K562 (cell line): ENCODE measurements around the gene VPS13D. TPM values are rescaled to one million over a fixed set of nuclear protein-coding genes. Genes with fewer than 3 reads are reported as not detected.

Source experiments
- ATAC-seq: fragments of 200-7000 bp; cut with Tn5 transposase; 3 replicates; pipeline ENCODE4 v1.9.1; 2020; ENCODE audit warnings: moderate library complexity
- BruUV-seq: library from RNA; stranded (reverse); fragments of 400-500 nt; replicated peaks from 2 replicates; lab custom pipeline; 2021; lab: Mats Ljungman, UMichigan
- CTCF ChIA-PET: fragments of 300-600 bp; formaldehyde crosslinking; extraction: SDS; loops from one replicate; lab custom pipeline; 2021; ENCODE audit warnings: low intra/inter-chr PET ratio; lab: Yijun Ruan, JAX
- POLR2A ChIA-PET: fragments of 300-600, 350-650 bp; sonication (Branson Sonifier 250); formaldehyde crosslinking; extraction: SDS; loops from one replicate; lab custom pipeline; 2021; ENCODE audit warnings: antibody characterized with exemption, inconsistent platforms; lab: Yijun Ruan, JAX
- DNase-seq, 4 experiments: peaks; one replicate each; pipeline versions ENCODE4 v3.0.0 to v3.0.0-alpha.2; 2011 to 2018; ENCODE audit warnings: low spot score in 3 of 4, mixed read lengths in 3 of 4; ENCODE audit errors: extremely low read depth in 1 of 4
- FAIRE-seq: peaks from 2 replicates; lab custom pipeline; 2011; peaks lifted over from hg19 to GRCh38; lab: Jason Lieb, UNC
- H2AFZ ChIP-seq: 2 replicates; pipeline ENCODE4 v1.6.0; 2011; ENCODE audit warnings: low read depth, low read length, control low read depth, inconsistent platforms
- H3K27ac ChIP-seq: fragments of 200-600 bp; 3 replicates; pipeline ENCODE4 v1.8.0; 2011; ENCODE audit warnings: low read depth, mild to moderate bottlenecking, control low read depth, inconsistent platforms, low read length, moderate library complexity, mixed read lengths; ENCODE audit errors: extremely low read depth
- H3K27me3 ChIP-seq, 2 experiments: fragments of 300-600 bp in 1 of 2; 2 replicates in 1 of 2; 3 replicates in 1 of 2; pipeline versions ENCODE4 v1.6.0 to v1.8.0; 2011; ENCODE audit warnings: inconsistent platforms in 2 of 2, low read length in 2 of 2, mild to moderate bottlenecking in 1 of 2, mixed read lengths in 1 of 2, moderate library complexity in 1 of 2; ENCODE audit not compliant: control insufficient read depth in 2 of 2, insufficient read depth in 2 of 2
- H3K36me3 ChIP-seq: fragments of 300-600 bp; 3 replicates; pipeline ENCODE4 v1.8.0; 2011; ENCODE audit warnings: mild to moderate bottlenecking, low read length, inconsistent platforms; ENCODE audit not compliant: control insufficient read depth, insufficient read depth
- H3K4me1 ChIP-seq, 2 experiments: fragments of 200-600 bp in 1 of 2; replicated peaks in 1 of 2; 2 replicates in 1 of 2; 3 replicates in 1 of 2; pipeline versions ENCODE4 v1.5.1 to v1.8.0; 2011; ENCODE audit warnings: inconsistent platforms in 2 of 2, low read length in 2 of 2, mild to moderate bottlenecking in 1 of 2, mixed read lengths in 1 of 2, moderate library complexity in 1 of 2; ENCODE audit not compliant: control insufficient read depth in 2 of 2, insufficient read depth in 2 of 2
- H3K4me2 ChIP-seq: 2 replicates; pipeline ENCODE4 v1.6.1; 2011; ENCODE audit warnings: low read length, control low read depth, inconsistent platforms, mixed read lengths; ENCODE audit not compliant: insufficient read depth
- H3K4me3 ChIP-seq: fragments of 200-600 bp; sonication (generic), shearing (Covaris generic); 2 replicates; pipeline ENCODE4 v1.5.1; 2016; ENCODE audit warnings: control low read depth, inconsistent platforms
- H3K79me2 ChIP-seq: fragments of 200-600 bp; 3 replicates; pipeline ENCODE4 v1.8.0; 2011; ENCODE audit warnings: low read length, inconsistent platforms; ENCODE audit not compliant: control insufficient read depth, insufficient read depth
- H3K9ac ChIP-seq, 2 experiments: 2 replicates each; pipeline versions ENCODE4 v1.6.0 to v1.6.1; 2011; ENCODE audit warnings: low read depth in 2 of 2, low read length in 2 of 2, control low read depth in 1 of 2, inconsistent platforms in 1 of 2, mild to moderate bottlenecking in 1 of 2, mixed read lengths in 1 of 2; ENCODE audit not compliant: insufficient read depth in 1 of 2
- H3K9me1 ChIP-seq: one replicate; pipeline ENCODE4 v1.6.0; 2011; ENCODE audit warnings: inconsistent platforms, mild to moderate bottlenecking, low read length, moderate library complexity; ENCODE audit not compliant: control insufficient read depth, insufficient read depth
- H3K9me3 ChIP-seq: replicated peaks from 2 replicates; pipeline ENCODE4 v1.5.1; 2011; ENCODE audit warnings: low read depth, low read length, inconsistent platforms; ENCODE audit not compliant: control insufficient read depth, insufficient read depth
- H4K20me1 ChIP-seq: replicated peaks from 2 replicates; pipeline ENCODE4 v1.6.1; 2011; ENCODE audit warnings: low read length, inconsistent platforms, mixed read lengths; ENCODE audit not compliant: control insufficient read depth, insufficient read depth
- BACH1 ChIP-seq: fragments of 200-800 bp; sonication (Bioruptor generic); IDR thresholded peaks from 2 replicates; pipeline ENCODE4 v1.6.1; 2016; ENCODE audit warnings: missing genetic modification characterization, missing compliant biosample characterization
- BCOR ChIP-seq: fragments of 450-650 bp; IDR thresholded peaks from 2 replicates; pipeline ENCODE4 v1.6.1; 2016
- BRD9 ChIP-seq: fragments of 450-650 bp; IDR thresholded peaks from 2 replicates; pipeline ENCODE4 v1.6.1; 2018; ENCODE audit warnings: low read depth; ENCODE audit not compliant: partially characterized antibody
- CBX1 ChIP-seq: sonication (generic); IDR thresholded peaks from 2 replicates; pipeline ENCODE4 v1.6.1; 2016; ENCODE audit warnings: antibody characterized with exemption, low read depth, mild to moderate bottlenecking
- CXXC5 ChIP-seq: fragments of 250-450 bp; sonication (Bioruptor Pico); IDR thresholded peaks from 2 replicates; pipeline ENCODE4 v1.8.0; 2022; ENCODE audit warnings: inconsistent platforms, mild to moderate bottlenecking, moderate library complexity
- EP300 ChIP-seq: IDR thresholded peaks from 2 replicates; pipeline ENCODE4 v1.6.1; 2012; ENCODE audit warnings: low read length, improper control_type of control experiment
- HIVEP1 ChIP-seq: fragments of 250-450 bp; sonication (Bioruptor Pico); IDR thresholded peaks from 2 replicates; pipeline ENCODE4 v1.4.0; 2020; ENCODE audit warnings: mild to moderate bottlenecking
- NFYB ChIP-seq: IDR thresholded peaks from 2 replicates; pipeline ENCODE4 v1.6.1; 2011; ENCODE audit warnings: mild to moderate bottlenecking, moderate library complexity; ENCODE audit not compliant: insufficient read length; ENCODE audit errors: extremely low read depth
- RBM25 ChIP-seq: fragments of 200-400 bp; formaldehyde crosslinking; IDR thresholded peaks from 2 replicates; pipeline ENCODE4 v1.6.1; 2018; ENCODE audit warnings: low read length, low read depth, moderate library complexity; ENCODE audit not compliant: severe bottlenecking
- SMAD2 ChIP-seq: fragments of 150-350 bp; IDR thresholded peaks from 2 replicates; pipeline ENCODE4 v1.6.1; 2014; ENCODE audit warnings: low read depth, mild to moderate bottlenecking, low read length
- ZNF778 ChIP-seq: fragments of 450-650 bp; formaldehyde crosslinking; IDR thresholded peaks from 2 replicates; pipeline ENCODE4 v1.4.0; 2020; ENCODE audit warnings: mild to moderate bottlenecking, moderate library complexity
- WGBS: fragments of 100-300 bp; shearing (Covaris generic); methylation state at CpG from one replicate; pipeline ENCODE4 v1.1.6; 2016; ENCODE audit warnings: low coverage, mixed read lengths; ENCODE audit not compliant: insufficient coverage; ENCODE audit errors: missing lambda C conversion rate; 5-methylcytosine and 5-hydroxymethylcytosine counted together
- in situ Hi-C: fragments of 300-500 bp; cut with MboI; formaldehyde crosslinking; loops from 4 replicates; pipeline ENCODE4 v1.15.0; 2018; ENCODE audit warnings: inconsistent platforms, mixed read lengths
- intact Hi-C: fragments of 100-400 bp; cut with micrococcal nuclease; formaldehyde crosslinking; loops from 2 replicates; pipeline ENCODE4 v1.14.2; 2022
- polyA plus RNA-seq, 8 experiments: library from polyadenylated mRNA; depleted of rRNA in 4 of 8; stranded (reverse) in 5 of 8; unstranded in 3 of 8; fragments of >200 nt; fragmentation: Nextera tagmentation in 2 of 8; fragmentation: Illumina TruSeq in 1 of 8; extraction: Ambion mirVana in 2 of 8; extraction: Trizol in 1 of 8; gene quantifications; 2 replicates each; pipeline versions ENCODE4 v1.2.1 to v1.2.3, GENCODE V29; 2011 to 2014; ENCODE audit warnings: inconsistent platforms in 1 of 8, missing spikeins in 1 of 8
- total RNA-seq, 7 experiments: library from RNA; depleted of rRNA in 6 of 7; stranded (reverse); fragments of >200 nt in 6 of 7; fragmentation: Illumina TruSeq in 2 of 7; extraction: Trizol in 2 of 7; gene quantifications; 2 replicates each; pipeline versions ENCODE4 v1.2.1 to v1.2.3, GENCODE V29; 2011 to 2021; ENCODE audit warnings: low replicate concordance in 1 of 7
- TF ChIP-seq, protein P1 (sequence below): fragments of 450-650 bp; IDR thresholded peaks from 2 replicates; pipeline ENCODE4 v1.6.1; 2016
- TF ChIP-seq, protein P2 (sequence below): fragments of 450-650 bp; IDR thresholded peaks from 2 replicates; pipeline ENCODE4 v1.6.1; 2017; ENCODE audit warnings: antibody characterized with exemption, mild to moderate bottlenecking
- TF ChIP-seq, protein P3 (sequence below), 2 experiments: fragments of 250-450 bp in 1 of 2; fragments of 450-650 bp in 1 of 2; sonication (Bioruptor Pico) in 1 of 2; IDR thresholded peaks; 2 replicates each; pipeline versions ENCODE4 v1.6.1 to v1.8.0; 2016 to 2021; ENCODE audit warnings: mild to moderate bottlenecking in 2 of 2, moderate library complexity in 2 of 2, missing compliant biosample characterization in 1 of 2, missing genetic modification characterization in 1 of 2

VPS13D gene
- total and polyA plus RNA-seq, 9 of the 15 experiments (the other 6 are each of a cell fraction or from before 2014, with no cell fraction given) = 6.1 to 51.5 (median 38.5) TPM

DNA sequence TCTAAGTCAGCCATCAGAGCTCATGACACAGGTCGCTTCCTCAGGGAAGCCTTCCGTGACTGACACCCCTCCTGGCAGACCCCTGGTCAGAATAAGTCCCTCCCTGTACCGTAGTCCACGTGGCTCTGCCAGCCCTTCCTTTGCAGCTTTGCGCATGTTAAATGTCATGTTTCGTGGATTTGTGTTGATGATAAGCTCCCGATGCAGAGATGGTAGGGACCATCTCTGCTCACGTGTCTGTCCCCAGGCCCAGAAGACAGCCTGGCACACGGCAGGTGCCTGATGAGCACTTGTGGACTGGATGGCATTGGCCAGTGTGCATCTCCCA lies 312.3 kb downstream of the VPS13D start (continued):
- TF ChIP-seq BCOR = peak; percentile 60; the same call in 1 of the 2 replicates
- no peak for TF ChIP-seq HIVEP1 (CRISPR knock-in tag)
- TF ChIP-seq BACH1 (tag) = 0 out of 2 replicates have a peak, but pooled peaks have one; percentile 26
- no peak for TF ChIP-seq BRD9
- TF ChIP-seq RBM25 = no peak
- TF ChIP-seq NFYB = no peak

DNA sequence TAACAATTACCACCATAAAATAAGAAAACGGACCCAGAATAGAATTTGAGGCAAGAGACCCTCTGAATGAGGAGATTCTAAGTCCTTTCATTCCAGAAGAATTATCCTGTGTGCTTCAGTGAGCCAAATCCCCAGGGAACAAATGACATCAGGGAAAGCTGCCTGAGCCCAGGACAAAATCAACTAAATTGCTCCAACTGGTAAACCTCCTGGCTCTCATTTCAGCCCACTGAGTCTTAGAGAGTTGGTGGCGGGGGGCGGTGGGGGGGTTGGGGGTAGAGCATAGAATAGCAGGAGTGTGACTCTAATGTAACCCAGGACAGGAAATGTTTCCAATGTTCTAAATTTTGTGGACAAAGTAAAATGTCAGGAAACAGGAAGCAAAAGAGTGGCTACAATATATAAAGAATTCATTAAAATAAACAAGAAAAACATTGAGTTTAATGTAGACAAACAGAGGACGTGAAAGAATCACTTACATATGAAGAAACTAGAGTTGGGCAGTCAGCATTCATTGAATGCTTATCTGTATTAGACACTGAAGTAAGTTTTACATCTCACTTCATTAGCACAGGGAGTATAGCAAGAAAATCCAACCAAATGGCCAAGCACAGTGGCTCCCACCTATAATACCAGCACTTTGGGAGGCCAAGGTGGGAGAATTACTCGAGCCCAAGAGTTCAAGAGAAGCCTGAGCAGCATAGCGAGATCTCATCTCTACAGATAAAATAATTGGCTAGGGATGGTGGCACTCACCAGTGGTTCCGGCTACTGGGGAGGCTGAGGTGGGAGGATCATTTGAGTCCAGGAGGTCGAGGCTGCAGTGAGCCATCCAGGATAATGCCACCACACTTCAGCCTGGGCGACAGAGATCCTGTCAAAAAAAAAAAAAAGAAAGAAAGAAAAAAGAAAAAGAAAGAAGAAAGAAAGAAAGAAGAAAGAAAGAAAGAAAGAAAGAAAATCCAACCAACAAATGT lies 313.1 kb downstream of the VPS13D start:
- no peaks in the 10 kb centered on the region for H3K79me2 ChIP-seq
- peak overlapping the region; percentile 5; the same call in 1 of the 2 replicates for H2AFZ ChIP-seq
- H3K27me3 ChIP-seq = no peaks in the 10 kb centered on the region
- TF ChIP-seq CXXC5 (CRISPR knock-in tag) (no peak), SMAD2 (no peak), EP300 (no peak), CBX1 (no peak), ZNF778 (CRISPR knock-in tag) (no peak)
- TF ChIP-seq, protein P1, sequence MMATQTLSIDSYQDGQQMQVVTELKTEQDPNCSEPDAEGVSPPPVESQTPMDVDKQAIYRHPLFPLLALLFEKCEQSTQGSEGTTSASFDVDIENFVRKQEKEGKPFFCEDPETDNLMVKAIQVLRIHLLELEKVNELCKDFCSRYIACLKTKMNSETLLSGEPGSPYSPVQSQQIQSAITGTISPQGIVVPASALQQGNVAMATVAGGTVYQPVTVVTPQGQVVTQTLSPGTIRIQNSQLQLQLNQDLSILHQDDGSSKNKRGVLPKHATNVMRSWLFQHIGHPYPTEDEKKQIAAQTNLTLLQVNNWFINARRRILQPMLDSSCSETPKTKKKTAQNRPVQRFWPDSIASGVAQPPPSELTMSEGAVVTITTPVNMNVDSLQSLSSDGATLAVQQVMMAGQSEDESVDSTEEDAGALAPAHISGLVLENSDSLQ = peak; percentile 73
- TF ChIP-seq, protein P2, sequence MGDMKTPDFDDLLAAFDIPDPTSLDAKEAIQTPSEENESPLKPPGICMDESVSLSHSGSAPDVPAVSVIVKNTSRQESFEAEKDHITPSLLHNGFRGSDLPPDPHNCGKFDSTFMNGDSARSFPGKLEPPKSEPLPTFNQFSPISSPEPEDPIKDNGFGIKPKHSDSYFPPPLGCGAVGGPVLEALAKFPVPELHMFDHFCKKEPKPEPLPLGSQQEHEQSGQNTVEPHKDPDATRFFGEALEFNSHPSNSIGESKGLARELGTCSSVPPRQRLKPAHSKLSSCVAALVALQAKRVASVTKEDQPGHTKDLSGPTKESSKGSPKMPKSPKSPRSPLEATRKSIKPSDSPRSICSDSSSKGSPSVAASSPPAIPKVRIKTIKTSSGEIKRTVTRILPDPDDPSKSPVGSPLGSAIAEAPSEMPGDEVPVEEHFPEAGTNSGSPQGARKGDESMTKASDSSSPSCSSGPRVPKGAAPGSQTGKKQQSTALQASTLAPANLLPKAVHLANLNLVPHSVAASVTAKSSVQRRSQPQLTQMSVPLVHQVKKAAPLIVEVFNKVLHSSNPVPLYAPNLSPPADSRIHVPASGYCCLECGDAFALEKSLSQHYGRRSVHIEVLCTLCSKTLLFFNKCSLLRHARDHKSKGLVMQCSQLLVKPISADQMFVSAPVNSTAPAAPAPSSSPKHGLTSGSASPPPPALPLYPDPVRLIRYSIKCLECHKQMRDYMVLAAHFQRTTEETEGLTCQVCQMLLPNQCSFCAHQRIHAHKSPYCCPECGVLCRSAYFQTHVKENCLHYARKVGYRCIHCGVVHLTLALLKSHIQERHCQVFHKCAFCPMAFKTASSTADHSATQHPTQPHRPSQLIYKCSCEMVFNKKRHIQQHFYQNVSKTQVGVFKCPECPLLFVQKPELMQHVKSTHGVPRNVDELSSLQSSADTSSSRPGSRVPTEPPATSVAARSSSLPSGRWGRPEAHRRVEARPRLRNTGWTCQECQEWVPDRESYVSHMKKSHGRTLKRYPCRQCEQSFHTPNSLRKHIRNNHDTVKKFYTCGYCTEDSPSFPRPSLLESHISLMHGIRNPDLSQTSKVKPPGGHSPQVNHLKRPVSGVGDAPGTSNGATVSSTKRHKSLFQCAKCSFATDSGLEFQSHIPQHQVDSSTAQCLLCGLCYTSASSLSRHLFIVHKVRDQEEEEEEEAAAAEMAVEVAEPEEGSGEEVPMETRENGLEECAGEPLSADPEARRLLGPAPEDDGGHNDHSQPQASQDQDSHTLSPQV = 0 out of 2 replicates have a peak, but pooled peaks have one; percentile 22
- TF ChIP-seq, protein P3, sequence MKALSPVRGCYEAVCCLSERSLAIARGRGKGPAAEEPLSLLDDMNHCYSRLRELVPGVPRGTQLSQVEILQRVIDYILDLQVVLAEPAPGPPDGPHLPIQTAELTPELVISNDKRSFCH (CRISPR knock-in tag; IDR thresholded peaks at IDR 0.05) = no peak
- TF ChIP-seq, protein P3 (tag; IDR thresholded peaks at IDR 0.05) = no peak
- peaks cover 22 to 35% of the 10 kb centered on the region in 2 experiments for H3K4me1 ChIP-seq
- no peak overlapping the region for H3K27ac ChIP-seq
- ChIA-PET CTCF (no interaction called here), POLR2A (interaction anchor here (1.5 to 2.3 kb wide), 2 partner anchors 13 kb away, joined by 4 to 15 read pairs; no protein-coding TSS in a partner anchor)
- DNase-seq (peak in 1 of 4 experiments; percentile 23), ATAC-seq (no peak), FAIRE-seq (no peak)
- intact Hi-C loops = no loop called here
- WGBS = 81% methylated on average over 7 of the region's 9 CpGs
- no peak overlapping the region for H3K4me2 ChIP-seq
- no peak overlapping the region for H3K9ac ChIP-seq
- in situ Hi-C loops = no loop called here
- BruUV-seq = no TSS peak
- H3K9me1 ChIP-seq = no peaks in the 10 kb centered on the region
- H4K20me1 ChIP-seq = no peaks in the 10 kb centered on the region
- no peaks in the 10 kb centered on the region for H3K9me3 ChIP-seq
- no peak overlapping the region for H3K4me3 ChIP-seq
- H3K36me3 ChIP-seq = no peaks in the 10 kb centered on the region
